ENCODE results near the gene ARMC9.
A peak's percentile ranks its signal among the peaks of the same experiment; 100 is the strongest.

ARMC9 gene

DNA sequence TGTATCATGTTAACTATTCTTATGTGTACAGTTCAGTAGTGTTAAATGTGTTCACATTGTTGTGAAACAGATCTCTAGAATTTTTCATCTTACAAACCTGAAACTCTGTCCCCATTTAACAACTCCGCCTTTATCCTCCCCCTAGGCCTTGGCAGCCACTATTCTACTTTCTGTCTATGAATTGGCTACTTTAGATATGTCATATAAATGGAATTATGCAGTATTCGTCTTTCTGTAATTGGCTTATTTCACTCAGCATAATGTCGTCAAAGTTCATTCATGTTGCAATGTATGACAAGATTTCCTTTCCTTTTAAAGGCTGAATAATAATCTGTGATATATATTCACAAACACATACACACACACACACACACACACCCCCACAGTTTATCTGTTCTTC, 12.4 kb downstream of the ARMC9 start:
- Mint-ChIP-seq H3K27ac (no peak overlapping the region), H3K4me3 (no peak overlapping the region), H3K9me3 (no peaks in the 10 kb centered on the region), H3K4me1 (no peaks in the 10 kb centered on the region), H3K36me3 (no peaks in the 10 kb centered on the region)
- DNase-seq (ENCODE audit: low spot score in 2 of 2) (no peak), ATAC-seq (no peak)

DNA sequence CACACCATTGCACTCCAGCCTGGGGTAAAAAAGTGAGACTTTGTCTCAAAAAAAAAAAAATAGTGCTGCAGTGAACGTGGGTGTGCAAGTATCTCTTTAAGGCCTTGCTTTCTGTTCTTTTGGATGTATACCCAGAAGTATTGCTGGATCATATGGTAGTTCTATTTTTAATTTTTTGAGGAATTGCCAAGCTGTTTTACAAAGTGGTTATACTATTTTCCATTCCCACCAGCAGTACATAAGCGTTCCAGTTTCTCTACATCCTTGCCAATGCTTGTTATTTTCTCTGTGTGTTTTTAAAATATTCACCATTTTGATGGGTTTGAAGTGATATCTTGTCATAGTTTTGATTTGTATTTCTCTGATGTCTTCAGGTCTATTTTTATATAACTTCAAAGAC, 13.1 kb downstream of the ARMC9 start:
- Mint-ChIP-seq H3K27ac (no peak overlapping the region), H3K9me3 (no peaks in the 10 kb centered on the region), H3K4me1 (no peaks in the 10 kb centered on the region), H3K36me3 (no peaks in the 10 kb centered on the region), H3K4me3 (no peak overlapping the region)
- ATAC-seq (no peak), DNase-seq (ENCODE audit: low spot score in 2 of 2) (no peak)

DNA sequence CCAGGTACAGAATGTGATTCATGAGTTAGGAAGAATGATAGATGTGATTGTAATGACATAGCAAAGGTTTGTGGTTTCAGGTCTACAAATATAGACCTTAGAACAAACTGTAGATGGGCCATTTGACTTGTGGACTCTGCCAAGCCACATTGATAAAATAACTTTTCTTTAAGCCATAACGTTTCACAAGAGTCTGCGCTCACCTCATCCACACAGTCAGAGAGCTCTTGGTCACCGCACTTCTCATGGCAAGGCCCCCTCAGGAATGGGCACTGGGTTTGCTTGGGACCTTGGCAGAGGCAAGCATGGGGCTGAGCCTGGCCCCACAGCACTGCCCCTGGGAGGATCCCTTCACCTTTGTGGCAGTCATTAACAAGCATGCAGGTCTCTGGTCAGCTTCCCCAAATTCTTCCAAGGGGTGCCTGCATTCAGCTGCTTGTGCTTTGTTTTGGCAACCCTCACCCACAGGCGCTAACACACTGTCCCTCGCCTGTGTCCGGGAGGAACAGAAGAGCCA, 14.0 kb downstream of the ARMC9 start:
- Mint-ChIP-seq H3K4me3 (no peak overlapping the region), H3K27ac (no peak overlapping the region), H3K4me1 (no peaks in the 10 kb centered on the region), H3K36me3 (no peaks in the 10 kb centered on the region), H3K9me3 (no peaks in the 10 kb centered on the region)
- no peak for ATAC-seq
- no peak for DNase-seq (ENCODE audit: low spot score in 2 of 2)

DNA sequence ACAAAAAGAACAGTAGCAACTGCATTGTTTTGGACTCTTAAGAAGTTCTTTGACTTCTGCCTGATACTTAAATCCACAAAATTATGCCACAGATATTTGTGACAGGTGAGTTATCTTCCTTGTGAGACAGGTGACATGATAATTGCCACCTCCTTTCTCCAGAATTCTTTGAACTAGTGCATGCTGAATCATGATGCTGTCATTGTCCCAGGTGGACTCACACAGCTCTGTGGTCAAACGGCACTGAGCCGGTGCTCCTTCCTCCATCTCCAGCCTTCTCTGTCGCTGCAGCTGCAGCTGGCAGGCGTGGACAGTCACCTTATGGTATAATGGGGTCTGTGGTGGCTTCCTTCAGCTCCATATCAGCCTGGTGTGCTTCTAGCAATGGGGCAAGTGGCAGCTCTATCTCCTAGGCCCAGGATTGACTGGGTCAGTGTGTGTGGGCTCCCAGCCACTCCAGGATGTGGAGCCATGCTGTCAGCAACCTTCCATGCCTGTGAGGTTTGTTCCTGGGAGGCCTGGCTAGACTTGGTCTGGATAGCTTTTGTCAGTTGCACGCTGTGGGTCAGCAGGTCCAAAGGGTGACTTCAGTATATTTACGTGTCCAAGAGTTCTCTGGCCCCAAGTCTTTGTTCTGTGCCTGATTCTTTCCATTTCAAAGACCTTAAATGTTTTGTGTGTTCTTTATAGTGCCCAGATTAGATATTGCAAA, 15.7 kb downstream of the ARMC9 start:
- ATAC-seq: no peak
- Mint-ChIP-seq H3K36me3 (no peaks in the 10 kb centered on the region), H3K27ac (no peak overlapping the region), H3K4me3 (no peak overlapping the region), H3K4me1 (no peaks in the 10 kb centered on the region), H3K9me3 (no peaks in the 10 kb centered on the region)
- DNase-seq (ENCODE audit: low spot score in 2 of 2): no peak

DNA sequence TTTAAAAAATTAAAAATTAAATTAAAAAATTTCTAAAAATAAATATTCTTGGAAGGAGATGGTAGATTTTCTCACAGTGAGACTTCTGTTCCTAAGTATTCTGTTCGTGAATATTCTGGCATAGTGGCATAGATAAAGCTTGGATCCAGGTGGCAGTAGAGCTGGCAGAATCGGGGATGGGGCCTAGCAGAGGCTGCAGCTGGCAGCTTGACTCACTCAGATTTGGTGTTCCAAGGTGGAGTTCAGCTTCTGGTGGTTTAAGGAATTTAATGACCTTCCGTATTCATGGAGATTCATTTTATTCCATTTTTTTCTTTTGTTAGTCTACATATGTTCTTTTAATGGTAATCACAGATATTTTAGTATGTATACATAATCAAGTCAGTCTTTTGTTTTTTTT, 19.9 kb downstream of the ARMC9 start:
- H3K27ac Mint-ChIP-seq: no peak overlapping the region
- no peak overlapping the region for H3K4me3 Mint-ChIP-seq
- H3K9me3 Mint-ChIP-seq: no peaks in the 10 kb centered on the region
- no peaks in the 10 kb centered on the region for H3K4me1 Mint-ChIP-seq
- no peaks in the 10 kb centered on the region for H3K36me3 Mint-ChIP-seq
- ATAC-seq (no peak), DNase-seq (ENCODE audit: low spot score in 2 of 2) (no peak)

DNA sequence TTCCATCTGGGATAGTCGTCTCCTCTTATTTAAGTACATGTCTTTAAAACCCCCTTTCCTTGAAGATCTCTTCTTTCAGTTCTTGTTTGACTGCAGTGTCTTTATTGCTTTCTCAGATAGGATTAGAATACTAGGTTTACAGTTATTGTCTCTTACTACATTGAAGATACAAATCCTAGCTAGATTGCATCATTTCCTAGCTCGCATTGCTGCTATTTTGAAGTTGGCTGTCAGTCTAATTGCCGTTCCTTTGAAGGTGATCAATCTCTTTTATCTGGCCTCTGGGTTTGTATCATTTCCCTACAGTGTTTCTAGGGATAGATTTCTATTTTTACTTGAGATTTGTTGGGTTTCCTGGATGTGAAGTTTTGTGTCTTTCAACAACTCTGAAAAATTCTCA, 20.9 kb downstream of the ARMC9 start:
- ATAC-seq (no peak), DNase-seq (ENCODE audit: low spot score in 2 of 2) (no peak)
- no peaks in the 10 kb centered on the region for H3K36me3 Mint-ChIP-seq
- no peak overlapping the region for H3K27ac Mint-ChIP-seq
- no peaks in the 10 kb centered on the region for H3K9me3 Mint-ChIP-seq
- no peaks in the 10 kb centered on the region for H3K4me1 Mint-ChIP-seq
- no peak overlapping the region for H3K4me3 Mint-ChIP-seq

DNA sequence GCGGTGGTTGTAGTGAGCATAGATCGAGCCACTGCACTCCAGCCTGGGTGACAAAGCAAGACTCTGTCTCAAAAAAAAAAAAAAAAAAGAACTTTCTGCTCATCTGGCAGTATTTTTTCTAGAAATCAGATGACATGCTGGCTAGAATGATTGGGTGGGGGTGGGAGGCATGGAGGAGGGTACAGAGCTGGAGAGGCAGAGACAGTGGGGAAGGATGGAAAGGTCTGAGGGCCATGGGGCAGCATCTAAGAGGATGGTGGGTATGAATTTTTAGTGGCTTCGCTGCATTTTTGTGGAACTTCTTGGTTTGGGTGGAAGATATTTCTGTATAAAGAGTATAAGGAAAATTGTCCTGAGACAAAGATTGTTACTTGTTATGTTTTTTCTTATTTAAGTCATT, 23.3 kb downstream of the ARMC9 start:
- ATAC-seq (no peak), DNase-seq (ENCODE audit: low spot score in 2 of 2) (no peak)
- Mint-ChIP-seq H3K27ac (no peak overlapping the region), H3K4me1 (no peaks in the 10 kb centered on the region), H3K9me3 (no peaks in the 10 kb centered on the region), H3K36me3 (no peaks in the 10 kb centered on the region), H3K4me3 (no peak overlapping the region)

DNA sequence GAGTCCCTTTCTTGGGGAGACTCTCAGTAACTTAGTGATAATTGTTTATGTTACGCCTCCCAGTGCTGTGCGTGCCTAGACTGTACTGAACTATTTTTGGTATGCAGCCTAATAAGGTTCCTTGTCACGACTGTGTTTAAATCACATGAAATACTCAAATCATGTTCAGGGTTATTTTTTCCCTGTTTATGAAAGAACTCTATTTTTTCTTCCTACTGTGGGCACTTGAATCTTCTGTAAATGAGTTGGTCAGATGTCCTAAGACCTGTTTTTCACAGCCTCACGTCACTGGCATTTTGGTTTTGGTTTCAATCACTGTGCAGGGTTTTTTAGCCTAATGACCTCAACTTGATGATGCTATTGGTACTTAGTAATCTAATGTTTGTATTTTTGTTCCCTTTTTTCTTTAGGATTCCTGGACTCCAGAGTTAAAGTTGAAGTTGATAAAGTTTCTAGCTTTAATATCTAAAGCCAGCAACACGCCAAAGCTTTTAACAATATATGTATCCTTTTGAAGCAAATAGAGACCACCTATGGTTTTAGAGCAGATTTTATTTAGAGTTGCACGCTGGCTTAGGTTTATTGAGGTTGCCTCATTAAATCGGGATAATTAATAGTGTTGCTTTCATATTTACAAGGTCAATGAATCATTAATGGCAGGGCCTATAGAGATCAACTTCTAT, 24.0 kb downstream of the ARMC9 start:
- no peak for DNase-seq (ENCODE audit: low spot score in 2 of 2)
- Mint-ChIP-seq H3K9me3 (no peaks in the 10 kb centered on the region), H3K36me3 (no peaks in the 10 kb centered on the region), H3K4me3 (no peak overlapping the region), H3K27ac (no peak overlapping the region), H3K4me1 (no peaks in the 10 kb centered on the region)
- no peak for ATAC-seq

DNA sequence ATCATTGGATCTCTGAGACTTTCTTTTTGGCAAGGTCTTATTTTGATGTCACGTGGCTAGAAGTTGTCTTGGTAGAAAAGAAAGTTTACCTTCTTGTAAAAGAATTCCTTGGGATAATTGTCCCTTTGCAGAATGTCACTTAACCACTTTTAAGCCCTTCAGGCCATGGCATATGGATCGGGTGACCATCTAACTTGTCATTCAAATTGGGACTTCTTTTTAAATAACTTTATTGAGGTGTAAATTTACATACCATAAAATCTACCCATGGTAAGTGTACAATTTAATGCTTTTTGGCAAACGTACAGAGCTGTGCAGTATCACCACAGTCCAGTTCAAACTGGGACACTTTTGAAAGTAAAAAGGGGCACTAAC, 24.6 kb downstream of the ARMC9 start:
- Mint-ChIP-seq H3K4me3 (no peak overlapping the region), H3K27ac (no peak overlapping the region), H3K4me1 (no peaks in the 10 kb centered on the region), H3K9me3 (no peaks in the 10 kb centered on the region), H3K36me3 (no peaks in the 10 kb centered on the region)
- DNase-seq (ENCODE audit: low spot score in 2 of 2): no peak
- no peak for ATAC-seq

DNA sequence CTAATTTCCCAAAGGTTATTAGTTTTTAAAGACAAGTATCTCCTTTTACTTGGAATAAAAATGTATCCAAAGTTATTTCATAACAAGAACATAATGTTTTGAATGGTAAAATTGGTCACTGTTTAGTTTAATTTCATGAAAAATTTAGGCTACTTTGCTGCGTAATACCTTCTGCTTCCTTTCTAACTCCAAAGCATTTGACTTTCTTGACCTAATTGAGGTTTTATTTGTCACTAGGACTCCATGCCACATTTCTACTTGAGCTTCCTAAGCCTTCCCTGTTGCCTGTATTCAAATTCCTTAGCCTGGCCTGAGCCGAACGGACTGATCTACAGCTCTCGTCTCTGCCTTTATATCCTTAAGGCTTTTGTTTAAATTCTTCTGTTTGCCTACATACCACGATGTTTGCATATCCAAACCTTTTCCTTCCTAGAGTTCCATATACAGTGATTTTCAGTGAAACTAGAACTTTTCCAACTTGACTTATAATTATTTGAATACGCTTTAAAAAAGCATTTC, 25.1 kb downstream of the ARMC9 start:
- ATAC-seq: no peak
- Mint-ChIP-seq H3K27ac (no peak overlapping the region), H3K4me1 (no peaks in the 10 kb centered on the region), H3K36me3 (no peaks in the 10 kb centered on the region), H3K4me3 (no peak overlapping the region), H3K9me3 (no peaks in the 10 kb centered on the region)
- DNase-seq (ENCODE audit: low spot score in 2 of 2): no peak

DNA sequence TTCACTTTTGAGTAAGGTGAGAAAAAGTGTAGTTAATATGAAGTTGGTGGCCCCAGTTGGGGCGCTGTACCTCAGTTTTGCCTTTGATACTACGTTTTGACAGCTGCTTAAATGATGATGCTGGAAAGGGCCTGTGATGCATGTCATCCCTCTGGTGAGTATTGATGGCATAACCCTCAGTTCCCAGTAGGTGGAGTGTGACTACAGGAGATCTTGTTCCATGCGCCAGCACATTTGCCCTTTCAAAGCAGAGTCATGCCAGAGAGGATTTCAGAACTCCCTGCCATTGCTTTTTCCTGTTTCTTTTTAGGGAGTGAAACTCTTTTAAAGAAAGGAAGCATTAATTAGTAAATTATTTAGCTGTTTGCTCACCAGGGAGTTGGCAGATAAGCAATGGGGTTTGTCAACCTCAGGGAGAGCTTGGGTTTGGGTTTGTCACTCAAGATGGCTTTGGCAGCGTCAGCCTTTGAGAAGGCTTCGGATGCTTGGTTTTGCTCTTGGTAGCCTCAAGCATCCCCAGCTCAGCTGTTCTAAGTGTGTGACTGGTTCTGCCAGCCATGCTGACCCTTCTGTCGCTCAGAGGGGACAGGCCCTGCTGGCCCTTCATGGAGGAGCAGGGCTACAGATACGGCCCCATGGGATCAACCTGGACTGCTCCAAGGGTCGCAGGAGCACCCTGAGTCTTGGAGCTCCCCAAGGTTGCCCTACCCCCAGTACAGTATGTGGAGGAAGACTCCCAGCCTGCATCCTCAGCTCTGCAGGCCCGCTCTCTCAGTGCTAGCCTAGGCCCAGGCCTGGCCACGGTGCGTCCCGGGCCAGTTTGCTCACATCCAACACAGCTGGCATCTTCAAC, 29.1 kb downstream of the ARMC9 start:
- Mint-ChIP-seq H3K27ac (no peak overlapping the region), H3K4me3 (no peak overlapping the region), H3K36me3 (no peaks in the 10 kb centered on the region), H3K9me3 (no peaks in the 10 kb centered on the region), H3K4me1 (no peaks in the 10 kb centered on the region)
- peak; percentile 5 to 52 for DNase-seq (ENCODE audit: low spot score in 2 of 2)
- ATAC-seq: peak; percentile 91

DNA sequence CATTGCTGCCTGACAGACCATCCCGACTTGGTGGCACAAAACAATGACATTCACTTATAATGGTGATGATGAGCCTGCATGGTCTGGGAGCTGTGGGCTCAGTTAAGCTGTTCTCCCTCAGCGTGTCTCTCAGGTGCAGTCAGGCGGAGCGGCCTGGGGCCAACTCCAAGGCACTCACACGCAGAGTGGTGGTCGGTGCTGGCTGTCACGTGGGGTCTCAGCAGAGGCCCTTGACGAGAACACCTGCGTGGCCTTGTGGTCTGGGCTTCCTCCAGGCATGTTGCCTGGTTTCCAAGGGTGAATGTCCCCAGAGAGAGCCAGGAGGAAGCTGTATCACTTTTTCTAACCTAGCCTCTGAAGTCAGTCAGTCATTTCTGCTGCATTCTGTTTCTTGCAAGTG, 29.8 kb downstream of the ARMC9 start:
- no peaks in the 10 kb centered on the region for H3K9me3 Mint-ChIP-seq
- no peak overlapping the region for H3K27ac Mint-ChIP-seq

DNA sequence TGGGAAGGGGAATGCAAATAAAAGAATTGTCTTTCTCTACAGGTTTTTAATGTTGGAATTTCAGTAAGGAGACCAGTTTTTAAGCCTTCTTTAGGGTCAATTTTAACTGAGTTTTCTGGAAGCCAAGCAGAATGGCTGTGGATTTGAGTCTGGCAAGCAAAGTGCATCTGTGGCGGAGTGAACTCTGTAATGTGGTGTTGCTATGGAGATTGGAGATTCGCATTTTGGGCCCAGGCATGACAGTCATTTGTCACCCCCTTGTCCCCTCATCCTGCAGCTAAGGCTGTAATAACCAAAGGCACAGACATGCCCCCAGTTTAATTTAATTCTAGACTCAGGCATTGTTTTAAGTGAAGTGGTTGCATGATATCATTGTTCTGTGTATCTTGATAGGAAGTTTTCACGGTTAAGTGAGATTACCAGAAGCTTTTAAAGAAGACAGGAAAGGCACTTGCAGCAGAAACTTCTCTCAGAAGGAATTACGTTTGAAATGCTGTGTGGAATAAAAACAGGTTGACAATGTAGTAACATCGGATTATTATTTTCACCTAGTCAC, 30.6 kb downstream of the ARMC9 start:
- ATAC-seq (no peak), DNase-seq (ENCODE audit: low spot score in 2 of 2) (no peak)
- no peak overlapping the region for H3K27ac Mint-ChIP-seq
- no peak overlapping the region for H3K4me3 Mint-ChIP-seq
- no peaks in the 10 kb centered on the region for H3K4me1 Mint-ChIP-seq
- no peaks in the 10 kb centered on the region for H3K36me3 Mint-ChIP-seq
- no peaks in the 10 kb centered on the region for H3K9me3 Mint-ChIP-seq

More for the DNA sequence above, 29.8 kb downstream of the ARMC9 start:
- H3K36me3 Mint-ChIP-seq: no peaks in the 10 kb centered on the region
- H3K4me1 Mint-ChIP-seq: no peaks in the 10 kb centered on the region
- ATAC-seq: peak; percentile 28
- H3K4me3 Mint-ChIP-seq: no peak overlapping the region
- no peak for DNase-seq (ENCODE audit: low spot score in 2 of 2)

DNA sequence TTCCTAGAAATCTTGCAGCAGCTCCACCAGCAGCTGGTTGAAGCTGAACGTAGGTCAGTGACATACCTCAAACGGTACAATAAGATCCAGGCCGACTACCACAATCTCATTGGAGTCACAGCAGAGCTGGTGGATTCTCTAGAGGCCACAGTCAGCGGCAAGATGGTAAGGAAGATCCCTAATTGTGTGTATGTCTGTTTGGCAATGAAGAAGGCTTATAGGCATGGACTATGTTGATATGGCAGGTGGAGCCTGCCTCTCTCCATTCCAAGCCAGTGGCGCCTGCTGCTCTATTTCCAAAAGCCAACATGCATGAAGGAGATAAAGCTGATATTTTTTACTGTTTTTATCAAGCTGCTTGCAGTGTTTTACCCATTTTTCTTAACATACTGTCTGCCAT, 36.8 kb downstream of the ARMC9 start:
- H3K4me1 Mint-ChIP-seq: no peaks in the 10 kb centered on the region
- no peak for DNase-seq (ENCODE audit: low spot score in 2 of 2)
- no peak overlapping the region for H3K4me3 Mint-ChIP-seq
- ATAC-seq: no peak
- H3K27ac Mint-ChIP-seq: no peak overlapping the region
- no peaks in the 10 kb centered on the region for H3K36me3 Mint-ChIP-seq
- H3K9me3 Mint-ChIP-seq: no peaks in the 10 kb centered on the region

DNA sequence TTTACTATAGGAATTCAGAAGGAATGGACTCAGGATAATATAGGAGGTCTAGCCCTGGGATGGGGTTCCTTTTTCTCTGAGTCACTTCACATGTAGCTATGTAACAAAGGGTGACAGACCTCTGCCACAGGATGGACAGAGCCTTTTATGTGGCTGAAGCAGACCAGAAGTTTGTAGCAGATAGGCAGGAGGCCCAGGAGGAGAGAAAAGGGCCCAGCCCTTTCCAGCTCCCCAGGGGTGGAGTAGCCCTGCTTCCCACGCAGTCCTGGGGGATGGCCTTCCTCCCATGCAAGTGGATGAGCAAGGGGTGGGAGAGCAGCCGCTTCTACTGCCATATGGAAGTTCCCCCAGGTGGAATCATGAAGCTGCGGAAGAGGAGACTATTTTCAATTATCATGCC, 40.3 kb downstream of the ARMC9 start:
- Mint-ChIP-seq H3K36me3 (no peaks in the 10 kb centered on the region), H3K9me3 (no peaks in the 10 kb centered on the region), H3K27ac (no peak overlapping the region), H3K4me3 (no peak overlapping the region), H3K4me1 (no peaks in the 10 kb centered on the region)
- no peak for ATAC-seq
- DNase-seq (ENCODE audit: low spot score in 2 of 2): no peak

Data from stimulated activated effector memory CD8-positive, alpha-beta T cell treated with anti-CD3 and anti-CD28 coated beads, Interleukin-12 subunit alpha, Interleukin-12 subunit beta, amount 100 ng/mL, for 72 hours (primary cell).